ENCODE measurements around the gene SMTNL2. TPM values are rescaled to one million over a fixed set of nuclear protein-coding genes. Genes with fewer than 3 reads are reported as not detected.
A peak's percentile ranks its signal among the peaks of the same experiment; 100 is the strongest.

Gene SMTNL2
- total RNA-seq, 1 donor from 2014 or later, result 0.32 TPM

DNA sequence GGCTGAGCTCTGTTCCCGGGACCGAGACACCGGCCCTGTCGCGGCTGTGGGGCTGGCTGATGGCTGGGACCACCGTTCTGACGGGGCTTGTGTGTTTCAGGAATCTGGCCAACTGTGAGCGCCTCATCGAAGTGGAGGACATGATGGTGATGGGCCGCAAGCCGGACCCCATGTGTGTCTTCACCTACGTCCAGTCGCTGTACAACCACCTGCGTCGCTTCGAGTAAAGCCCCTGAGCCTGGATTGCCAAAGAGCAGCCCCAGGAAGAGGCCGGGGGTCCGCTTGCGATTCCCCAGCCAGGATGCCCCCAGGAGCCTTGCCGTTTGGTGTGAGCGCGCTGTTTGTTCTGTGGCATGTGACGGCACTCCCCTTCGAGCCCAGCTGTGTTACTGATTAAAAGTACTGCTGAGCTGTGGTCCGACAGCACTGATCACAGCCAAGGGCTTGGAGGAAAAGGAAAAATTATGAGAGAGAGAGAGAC lies 23.0 kb downstream of the SMTNL2 start:
- Mint-ChIP-seq H3K4me1 (ENCODE audit: low read depth) (peaks cover 38% of the 10 kb centered on the region), H3K27ac (ENCODE audit: unreplicated experiment) (peak overlapping the region; percentile 89), H3K36me3 (ENCODE audit: low read depth) (no peaks in the 10 kb centered on the region), H3K4me3 (ENCODE audit: unreplicated experiment) (no peak overlapping the region), H3K9me3 (ENCODE audit: low read depth) (no peaks in the 10 kb centered on the region), H3K27me3 (ENCODE audit: low read depth) (peaks cover 3% of the 10 kb centered on the region)
- TF ChIP-seq, protein P1, sequence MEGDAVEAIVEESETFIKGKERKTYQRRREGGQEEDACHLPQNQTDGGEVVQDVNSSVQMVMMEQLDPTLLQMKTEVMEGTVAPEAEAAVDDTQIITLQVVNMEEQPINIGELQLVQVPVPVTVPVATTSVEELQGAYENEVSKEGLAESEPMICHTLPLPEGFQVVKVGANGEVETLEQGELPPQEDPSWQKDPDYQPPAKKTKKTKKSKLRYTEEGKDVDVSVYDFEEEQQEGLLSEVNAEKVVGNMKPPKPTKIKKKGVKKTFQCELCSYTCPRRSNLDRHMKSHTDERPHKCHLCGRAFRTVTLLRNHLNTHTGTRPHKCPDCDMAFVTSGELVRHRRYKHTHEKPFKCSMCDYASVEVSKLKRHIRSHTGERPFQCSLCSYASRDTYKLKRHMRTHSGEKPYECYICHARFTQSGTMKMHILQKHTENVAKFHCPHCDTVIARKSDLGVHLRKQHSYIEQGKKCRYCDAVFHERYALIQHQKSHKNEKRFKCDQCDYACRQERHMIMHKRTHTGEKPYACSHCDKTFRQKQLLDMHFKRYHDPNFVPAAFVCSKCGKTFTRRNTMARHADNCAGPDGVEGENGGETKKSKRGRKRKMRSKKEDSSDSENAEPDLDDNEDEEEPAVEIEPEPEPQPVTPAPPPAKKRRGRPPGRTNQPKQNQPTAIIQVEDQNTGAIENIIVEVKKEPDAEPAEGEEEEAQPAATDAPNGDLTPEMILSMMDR (IDR thresholded peaks at IDR 0.05), result no peak
- no peak for DNase-seq (ENCODE audit: low spot score)

DNA sequence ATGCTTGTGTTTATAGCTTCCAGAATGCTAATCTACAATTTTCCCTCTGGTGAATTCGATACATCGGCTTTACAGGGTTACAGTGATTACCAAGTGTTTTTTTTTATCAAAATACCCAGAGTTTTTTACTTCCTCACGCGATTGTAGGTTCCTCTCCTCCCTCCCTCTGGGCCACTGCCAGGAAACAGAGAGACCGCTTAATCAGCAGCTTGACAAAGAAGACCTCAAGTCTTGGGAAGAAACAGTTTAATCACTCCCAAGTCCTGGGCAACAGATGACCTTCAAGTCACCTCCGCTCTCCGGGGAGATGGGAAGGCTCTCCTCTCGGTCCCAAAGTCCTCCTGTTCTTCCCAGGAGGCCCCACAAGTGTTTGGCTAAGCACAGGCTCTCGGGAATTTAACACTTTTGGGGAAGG lies 23.5 kb downstream of the SMTNL2 start:
- peaks cover 38% of the 10 kb centered on the region for H3K4me1 Mint-ChIP-seq (ENCODE audit: low read depth)
- peaks cover 3% of the 10 kb centered on the region for H3K27me3 Mint-ChIP-seq (ENCODE audit: low read depth)
- TF ChIP-seq, protein P1 (IDR thresholded peaks at IDR 0.05), result no peak
- no peak for DNase-seq (ENCODE audit: low spot score)
- no peaks in the 10 kb centered on the region for H3K36me3 Mint-ChIP-seq (ENCODE audit: low read depth)
- peak overlapping the region; percentile 89 for H3K27ac Mint-ChIP-seq (ENCODE audit: unreplicated experiment)
- peak overlapping the region; percentile 28 for H3K4me3 Mint-ChIP-seq (ENCODE audit: unreplicated experiment)
- H3K9me3 Mint-ChIP-seq (ENCODE audit: low read depth), result no peaks in the 10 kb centered on the region

DNA sequence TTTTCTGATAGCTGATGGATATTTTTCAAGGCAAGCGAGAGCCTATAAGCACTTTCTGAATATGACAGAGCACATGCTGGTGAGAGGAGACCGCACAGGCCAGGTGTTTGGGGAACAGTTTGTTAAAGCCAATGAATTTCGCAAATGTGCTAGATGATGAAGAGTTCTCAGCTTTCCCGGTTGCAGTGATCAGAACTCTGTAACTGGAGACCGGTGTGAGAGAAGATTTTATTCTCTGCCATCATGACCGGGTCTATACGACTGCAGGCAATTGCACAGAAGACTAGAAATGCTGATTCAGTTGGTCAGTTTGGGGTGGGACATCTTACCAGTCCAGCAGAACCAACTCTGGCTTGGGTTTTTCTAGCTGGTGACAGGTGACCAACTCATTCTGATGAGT lies 25.4 kb downstream of the SMTNL2 start:
- Mint-ChIP-seq H3K27me3 (ENCODE audit: low read depth) (peaks cover 3% of the 10 kb centered on the region), H3K27ac (ENCODE audit: unreplicated experiment) (no peak overlapping the region), H3K36me3 (ENCODE audit: low read depth) (no peaks in the 10 kb centered on the region), H3K9me3 (ENCODE audit: low read depth) (no peaks in the 10 kb centered on the region), H3K4me1 (ENCODE audit: low read depth) (peaks cover 29% of the 10 kb centered on the region), H3K4me3 (ENCODE audit: unreplicated experiment) (no peak overlapping the region)
- DNase-seq (ENCODE audit: low spot score), result no peak
- TF ChIP-seq, protein P1 (IDR thresholded peaks at IDR 0.05), result no peak

DNA sequence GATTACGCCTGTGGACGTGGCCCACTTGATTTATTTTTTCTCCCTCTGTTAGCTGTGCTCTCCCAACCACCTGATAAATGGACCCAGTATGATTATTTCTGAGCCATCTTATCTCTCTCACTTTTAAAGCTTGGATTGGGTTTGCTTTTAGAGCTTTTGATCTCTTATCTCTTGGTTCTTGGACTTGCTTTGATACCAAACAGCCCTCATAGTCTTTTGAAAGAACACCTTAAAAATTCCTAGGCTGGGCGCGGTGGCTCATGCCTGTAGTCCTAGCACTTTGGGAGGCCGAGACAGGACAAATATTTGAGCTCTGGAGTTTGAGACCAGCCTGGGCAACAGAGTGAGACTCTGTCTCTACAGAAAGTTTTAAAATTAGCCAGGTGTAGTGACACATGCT lies 25.8 kb downstream of the SMTNL2 start:
- DNase-seq (ENCODE audit: low spot score), result no peak
- Mint-ChIP-seq H3K4me3 (ENCODE audit: unreplicated experiment) (no peak overlapping the region), H3K9me3 (ENCODE audit: low read depth) (no peaks in the 10 kb centered on the region), H3K36me3 (ENCODE audit: low read depth) (no peaks in the 10 kb centered on the region), H3K27ac (ENCODE audit: unreplicated experiment) (no peak overlapping the region), H3K4me1 (ENCODE audit: low read depth) (peaks cover 26% of the 10 kb centered on the region), H3K27me3 (ENCODE audit: low read depth) (peaks cover 3% of the 10 kb centered on the region)
- TF ChIP-seq, protein P1 (IDR thresholded peaks at IDR 0.05), result no peak

DNA sequence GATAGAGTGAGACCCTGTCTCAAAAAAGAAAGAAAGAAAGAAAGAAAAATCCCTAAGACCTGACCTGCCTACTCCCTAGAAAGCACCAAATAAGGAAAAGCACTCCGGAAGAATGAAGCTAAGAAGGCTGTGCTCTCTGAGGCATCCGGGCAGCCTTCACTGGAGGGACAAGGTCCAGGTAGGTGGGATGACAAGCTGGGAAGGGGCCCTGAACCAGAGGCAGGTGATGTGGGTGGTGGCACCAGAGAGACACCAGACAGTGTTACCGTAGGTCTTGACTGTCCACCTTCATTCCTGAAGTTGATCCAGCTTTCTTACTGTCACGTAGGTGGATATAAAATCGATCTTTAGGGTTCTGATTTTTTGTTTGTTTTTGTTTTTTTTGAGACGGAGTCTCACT lies 26.3 kb downstream of the SMTNL2 start:
- H3K36me3 Mint-ChIP-seq (ENCODE audit: low read depth), result peaks cover under 1% of the 10 kb centered on the region
- peaks cover 4% of the 10 kb centered on the region for H3K27me3 Mint-ChIP-seq (ENCODE audit: low read depth)
- DNase-seq (ENCODE audit: low spot score), result no peak
- no peak overlapping the region for H3K4me3 Mint-ChIP-seq (ENCODE audit: unreplicated experiment)
- H3K4me1 Mint-ChIP-seq (ENCODE audit: low read depth), result peaks cover 21% of the 10 kb centered on the region
- TF ChIP-seq, protein P1 (IDR thresholded peaks at IDR 0.05), result no peak
- H3K9me3 Mint-ChIP-seq (ENCODE audit: low read depth), result no peaks in the 10 kb centered on the region
- H3K27ac Mint-ChIP-seq (ENCODE audit: unreplicated experiment), result no peak overlapping the region

Data from chondrocyte (in vitro differentiated cells).